K562 (cell line): ENCODE measurements around the gene MRGPRE. TPM values are rescaled to one million over a fixed set of nuclear protein-coding genes. Genes with fewer than 3 reads are reported as not detected.
A peak's percentile ranks its signal among the peaks of the same experiment; 100 is the strongest.

Experiments
- EGR1 ChIP-seq: fragments of 450-650 bp; conservative IDR thresholded peaks from 2 replicates; pipeline ENCODE4 v1.6.1; 2017; ENCODE audit warnings: mild to moderate bottlenecking
- HNRNPUL1 ChIP-seq: fragments of 200-400 bp; formaldehyde crosslinking; IDR thresholded peaks from 2 replicates; pipeline ENCODE4 v1.6.1; 2017; ENCODE audit warnings: low read length
- SREBF1 ChIP-seq: fragments of 150-350 bp; IDR thresholded peaks from 2 replicates; pipeline ENCODE4 v1.6.1; 2014; ENCODE audit warnings: antibody characterized with exemption, low read depth, low read length, borderline replicate concordance
- ZNF124 ChIP-seq: sonication (generic); formaldehyde crosslinking; IDR thresholded peaks from 2 replicates; pipeline ENCODE4 v1.8.1; 2022; ENCODE audit warnings: missing genetic modification reagents
- polyA plus RNA-seq, 8 experiments: library from polyadenylated mRNA; depleted of rRNA in 4 of 8; stranded (reverse) in 5 of 8; unstranded in 3 of 8; fragments of >200 nt; fragmentation: Nextera tagmentation in 2 of 8; fragmentation: Illumina TruSeq in 1 of 8; extraction: Ambion mirVana in 2 of 8; extraction: Trizol in 1 of 8; gene quantifications; 2 replicates each; pipeline versions ENCODE4 v1.2.1 to v1.2.3, GENCODE V29; 2011 to 2014; ENCODE audit warnings: inconsistent platforms in 1 of 8, missing spikeins in 1 of 8
- total RNA-seq, 7 experiments: library from RNA; depleted of rRNA in 6 of 7; stranded (reverse); fragments of >200 nt in 6 of 7; fragmentation: Illumina TruSeq in 2 of 7; extraction: Trizol in 2 of 7; gene quantifications; 2 replicates each; pipeline versions ENCODE4 v1.2.1 to v1.2.3, GENCODE V29; 2011 to 2021; ENCODE audit warnings: low replicate concordance in 1 of 7
- TF ChIP-seq, protein P1 (sequence below), 3 experiments: IDR thresholded peaks in 2 of 3; conservative IDR thresholded peaks in 1 of 3; 2 replicates each; pipeline ENCODE4 v1.5.1; 2011 to 2012; ENCODE audit warnings: low read length in 3 of 3, mild to moderate bottlenecking in 3 of 3, control low read depth in 2 of 3, improper control_type of control experiment in 1 of 3, inconsistent platforms in 1 of 3, low read depth in 1 of 3, mixed read lengths in 1 of 3, moderate library complexity in 1 of 3; ENCODE audit not compliant: insufficient read depth in 2 of 3
- TF ChIP-seq, protein P2 (sequence below): fragments of 150-350 bp; conservative IDR thresholded peaks from 2 replicates; pipeline ENCODE4 v1.6.1; 2014; ENCODE audit warnings: low read length

Gene MRGPRE
- total and polyA plus RNA-seq, 9 of the 15 experiments (the other 6 are each of a cell fraction or from before 2014, with no cell fraction given), result not detected

DNA sequence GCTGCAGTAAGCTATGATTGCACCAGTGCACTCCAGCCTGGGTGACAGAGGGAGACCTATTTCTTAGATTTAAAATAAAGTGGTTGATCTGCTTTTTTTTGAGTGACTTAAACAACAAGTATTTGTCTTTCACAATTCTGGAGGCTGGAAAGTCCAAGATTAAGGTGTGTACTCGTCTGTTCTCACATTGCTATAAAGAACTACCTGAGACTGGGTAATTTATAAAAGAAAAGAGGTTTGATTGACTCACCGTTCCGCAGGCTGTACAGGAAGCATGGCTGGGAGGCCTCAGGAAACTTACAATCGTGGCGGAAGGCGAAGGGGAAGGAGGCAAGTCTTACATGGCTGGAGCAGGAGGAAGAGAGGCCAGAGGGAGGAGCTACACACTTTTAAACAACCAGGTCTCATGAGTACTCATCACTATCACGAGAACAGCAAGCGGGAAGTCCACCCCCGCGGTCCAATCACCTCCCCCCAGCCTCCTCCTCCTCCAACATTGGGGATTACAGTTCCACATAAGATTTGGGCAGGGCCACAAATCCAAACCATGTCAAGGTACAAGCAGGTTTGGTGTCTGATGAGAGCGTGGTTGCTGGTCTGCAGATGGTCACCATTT, 47.4 kb downstream of the MRGPRE start (continued):
- no peak for TF ChIP-seq HNRNPUL1
- no peak for TF ChIP-seq ZNF124 (CRISPR knock-in tag)
- TF ChIP-seq EGR1, result peak; percentile 86
- TF ChIP-seq, protein P1, sequence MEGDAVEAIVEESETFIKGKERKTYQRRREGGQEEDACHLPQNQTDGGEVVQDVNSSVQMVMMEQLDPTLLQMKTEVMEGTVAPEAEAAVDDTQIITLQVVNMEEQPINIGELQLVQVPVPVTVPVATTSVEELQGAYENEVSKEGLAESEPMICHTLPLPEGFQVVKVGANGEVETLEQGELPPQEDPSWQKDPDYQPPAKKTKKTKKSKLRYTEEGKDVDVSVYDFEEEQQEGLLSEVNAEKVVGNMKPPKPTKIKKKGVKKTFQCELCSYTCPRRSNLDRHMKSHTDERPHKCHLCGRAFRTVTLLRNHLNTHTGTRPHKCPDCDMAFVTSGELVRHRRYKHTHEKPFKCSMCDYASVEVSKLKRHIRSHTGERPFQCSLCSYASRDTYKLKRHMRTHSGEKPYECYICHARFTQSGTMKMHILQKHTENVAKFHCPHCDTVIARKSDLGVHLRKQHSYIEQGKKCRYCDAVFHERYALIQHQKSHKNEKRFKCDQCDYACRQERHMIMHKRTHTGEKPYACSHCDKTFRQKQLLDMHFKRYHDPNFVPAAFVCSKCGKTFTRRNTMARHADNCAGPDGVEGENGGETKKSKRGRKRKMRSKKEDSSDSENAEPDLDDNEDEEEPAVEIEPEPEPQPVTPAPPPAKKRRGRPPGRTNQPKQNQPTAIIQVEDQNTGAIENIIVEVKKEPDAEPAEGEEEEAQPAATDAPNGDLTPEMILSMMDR (IDR thresholded peaks at IDR 0.05 in 2 of 3, conservative IDR thresholded peaks at IDR 0.05 in 1 of 3; ENCODE audit: insufficient read depth in 2 of 3, low read depth in 1 of 3, low read length in 3 of 3), result peak in 1 of 3 experiments; percentile 8; a peak in 1 of 6 replicates
- TF ChIP-seq, protein P2, sequence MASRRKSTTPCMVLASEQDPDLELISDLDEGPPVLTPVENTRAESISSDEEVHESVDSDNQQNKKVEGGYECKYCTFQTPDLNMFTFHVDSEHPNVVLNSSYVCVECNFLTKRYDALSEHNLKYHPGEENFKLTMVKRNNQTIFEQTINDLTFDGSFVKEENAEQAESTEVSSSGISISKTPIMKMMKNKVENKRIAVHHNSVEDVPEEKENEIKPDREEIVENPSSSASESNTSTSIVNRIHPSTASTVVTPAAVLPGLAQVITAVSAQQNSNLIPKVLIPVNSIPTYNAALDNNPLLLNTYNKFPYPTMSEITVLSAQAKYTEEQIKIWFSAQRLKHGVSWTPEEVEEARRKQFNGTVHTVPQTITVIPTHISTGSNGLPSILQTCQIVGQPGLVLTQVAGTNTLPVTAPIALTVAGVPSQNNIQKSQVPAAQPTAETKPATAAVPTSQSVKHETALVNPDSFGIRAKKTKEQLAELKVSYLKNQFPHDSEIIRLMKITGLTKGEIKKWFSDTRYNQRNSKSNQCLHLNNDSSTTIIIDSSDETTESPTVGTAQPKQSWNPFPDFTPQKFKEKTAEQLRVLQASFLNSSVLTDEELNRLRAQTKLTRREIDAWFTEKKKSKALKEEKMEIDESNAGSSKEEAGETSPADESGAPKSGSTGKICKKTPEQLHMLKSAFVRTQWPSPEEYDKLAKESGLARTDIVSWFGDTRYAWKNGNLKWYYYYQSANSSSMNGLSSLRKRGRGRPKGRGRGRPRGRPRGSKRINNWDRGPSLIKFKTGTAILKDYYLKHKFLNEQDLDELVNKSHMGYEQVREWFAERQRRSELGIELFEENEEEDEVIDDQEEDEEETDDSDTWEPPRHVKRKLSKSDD, result no peak
- TF ChIP-seq SREBF1, result no peak
